HL-60 (cell line): ENCODE measurements around the gene GRHL1.

ENCODE experiments used
- DNase-seq, 2 experiments: peaks; one replicate each; pipeline ENCODE4 v3.0.0-alpha.2; 2010 to 2020; ENCODE audit warnings: low read depth in 1 of 2, low spot score in 1 of 2
- H3K27ac ChIP-seq: fragments of 250-450 bp; sonication (Bioruptor Pico); replicated peaks from 2 replicates; pipeline ENCODE4 v1.5.1; 2020; ENCODE audit warnings: mild to moderate bottlenecking, moderate library complexity
- H3K27me3 ChIP-seq: fragments of 250-450 bp; sonication (Bioruptor Pico); 2 replicates; pipeline ENCODE4 v1.5.1; 2021; ENCODE audit warnings: mild to moderate bottlenecking, moderate library complexity; ENCODE audit not compliant: insufficient read depth, poor library complexity, severe bottlenecking
- H3K4me3 ChIP-seq: replicated peaks from 2 replicates; pipeline ENCODE4 v1.5.1; 2011; ENCODE audit warnings: mild to moderate bottlenecking, control low read depth, low read length; ENCODE audit not compliant: insufficient read depth
- CTCF ChIP-seq: IDR thresholded peaks from one replicate; pipeline ENCODE4 v1.5.1; 2011; ENCODE audit warnings: low read length, control low read depth, inconsistent platforms; ENCODE audit not compliant: insufficient read depth
- GABPA ChIP-seq: IDR thresholded peaks from 2 replicates; pipeline ENCODE4 v1.6.1; 2012; ENCODE audit warnings: low read depth
- POLR2AphosphoS5 ChIP-seq: IDR thresholded peaks from 2 replicates; pipeline ENCODE4 v1.6.1; 2012; ENCODE audit warnings: low read depth
- SPI1 ChIP-seq: IDR thresholded peaks from 2 replicates; pipeline ENCODE4 v1.6.1; 2012; ENCODE audit warnings: low read depth, mild to moderate bottlenecking, borderline replicate concordance
- TF ChIP-seq, protein P1 (sequence below): IDR thresholded peaks from 2 replicates; pipeline ENCODE4 v1.6.1; 2012; ENCODE audit warnings: low read depth; ENCODE audit not compliant: insufficient replicate concordance

The GRHL1 gene

DNA sequence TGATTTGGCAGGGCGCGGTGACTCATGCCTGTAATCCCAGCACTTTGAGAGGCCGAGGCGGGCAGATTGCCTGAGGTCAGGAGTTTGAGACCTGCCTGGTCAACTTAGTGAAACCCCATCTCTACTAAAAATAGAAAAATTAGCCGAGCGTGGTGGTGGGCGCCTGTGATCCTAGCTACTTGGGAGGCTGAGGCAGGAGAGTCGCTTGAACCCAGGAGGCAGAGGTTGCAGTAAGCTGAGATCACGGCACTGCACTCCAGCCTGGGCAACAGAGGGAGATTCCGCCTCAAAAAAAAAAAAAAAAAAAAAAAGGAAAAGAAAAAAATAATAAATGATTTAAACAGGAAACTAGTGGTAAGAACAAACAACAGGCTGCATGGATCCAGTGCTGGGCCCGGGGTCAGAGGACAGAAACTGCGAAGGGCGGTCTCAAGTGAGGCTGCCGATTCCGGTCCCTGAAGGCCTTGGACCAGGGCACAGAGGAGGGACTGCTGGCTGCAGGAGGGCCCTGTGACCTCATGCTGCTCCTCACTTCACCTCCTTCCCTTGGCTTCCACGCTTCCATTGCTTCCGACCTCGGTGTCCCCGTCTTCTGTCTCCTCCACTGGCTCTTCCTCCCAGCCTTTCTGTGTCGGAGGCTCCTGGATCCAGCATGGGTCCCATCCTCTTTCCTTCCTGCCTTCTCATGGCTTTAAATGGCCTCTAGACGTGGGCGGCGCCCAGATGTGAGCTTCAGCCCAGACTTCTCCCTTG, 2.1 kb upstream of the GRHL1 start:
- no peak for DNase-seq
- no peak for TF ChIP-seq POLR2AphosphoS5
- TF ChIP-seq SPI1: no peak
- TF ChIP-seq GABPA: no peak
- no peak for TF ChIP-seq CTCF
- TF ChIP-seq, protein P1, sequence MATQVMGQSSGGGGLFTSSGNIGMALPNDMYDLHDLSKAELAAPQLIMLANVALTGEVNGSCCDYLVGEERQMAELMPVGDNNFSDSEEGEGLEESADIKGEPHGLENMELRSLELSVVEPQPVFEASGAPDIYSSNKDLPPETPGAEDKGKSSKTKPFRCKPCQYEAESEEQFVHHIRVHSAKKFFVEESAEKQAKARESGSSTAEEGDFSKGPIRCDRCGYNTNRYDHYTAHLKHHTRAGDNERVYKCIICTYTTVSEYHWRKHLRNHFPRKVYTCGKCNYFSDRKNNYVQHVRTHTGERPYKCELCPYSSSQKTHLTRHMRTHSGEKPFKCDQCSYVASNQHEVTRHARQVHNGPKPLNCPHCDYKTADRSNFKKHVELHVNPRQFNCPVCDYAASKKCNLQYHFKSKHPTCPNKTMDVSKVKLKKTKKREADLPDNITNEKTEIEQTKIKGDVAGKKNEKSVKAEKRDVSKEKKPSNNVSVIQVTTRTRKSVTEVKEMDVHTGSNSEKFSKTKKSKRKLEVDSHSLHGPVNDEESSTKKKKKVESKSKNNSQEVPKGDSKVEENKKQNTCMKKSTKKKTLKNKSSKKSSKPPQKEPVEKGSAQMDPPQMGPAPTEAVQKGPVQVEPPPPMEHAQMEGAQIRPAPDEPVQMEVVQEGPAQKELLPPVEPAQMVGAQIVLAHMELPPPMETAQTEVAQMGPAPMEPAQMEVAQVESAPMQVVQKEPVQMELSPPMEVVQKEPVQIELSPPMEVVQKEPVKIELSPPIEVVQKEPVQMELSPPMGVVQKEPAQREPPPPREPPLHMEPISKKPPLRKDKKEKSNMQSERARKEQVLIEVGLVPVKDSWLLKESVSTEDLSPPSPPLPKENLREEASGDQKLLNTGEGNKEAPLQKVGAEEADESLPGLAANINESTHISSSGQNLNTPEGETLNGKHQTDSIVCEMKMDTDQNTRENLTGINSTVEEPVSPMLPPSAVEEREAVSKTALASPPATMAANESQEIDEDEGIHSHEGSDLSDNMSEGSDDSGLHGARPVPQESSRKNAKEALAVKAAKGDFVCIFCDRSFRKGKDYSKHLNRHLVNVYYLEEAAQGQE: no peak

DNA sequence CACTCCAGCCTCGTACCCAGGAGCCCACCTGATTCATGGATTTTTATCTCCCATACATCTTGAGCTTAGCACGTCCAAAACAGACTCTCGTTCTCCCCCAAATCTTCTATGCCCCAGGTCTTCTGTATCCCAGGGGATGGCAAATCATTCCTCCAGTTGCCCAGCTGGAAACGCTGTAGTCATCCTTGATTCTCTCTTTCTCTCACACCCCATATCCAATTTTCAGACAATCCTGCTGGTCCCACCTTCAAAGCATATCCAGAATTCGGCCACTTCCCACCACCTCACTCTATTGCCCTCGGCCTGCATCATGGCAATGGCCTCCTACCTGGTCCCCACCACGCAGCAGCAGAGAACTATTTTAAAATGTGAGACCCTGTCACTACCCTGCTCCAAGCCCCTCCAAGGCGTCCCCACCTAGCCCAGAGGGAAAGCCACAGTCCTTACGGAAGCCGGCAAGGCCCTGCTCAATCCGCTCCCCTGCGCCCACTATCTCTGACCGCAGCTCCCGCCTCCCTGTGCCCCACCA, 1.4 kb upstream of the GRHL1 start:
- no peak overlapping the region for H3K4me3 ChIP-seq
- peaks cover 32% of the 10 kb centered on the region for H3K27me3 ChIP-seq
- DNase-seq: no peak
- no peak overlapping the region for H3K27ac ChIP-seq
- TF ChIP-seq GABPA (no peak), SPI1 (no peak), CTCF (no peak), POLR2AphosphoS5 (no peak)
- TF ChIP-seq, protein P1: no peak

More for the DNA sequence above, 2.1 kb upstream of the GRHL1 start:
- H3K27me3 ChIP-seq: peaks cover 33% of the 10 kb centered on the region
- H3K4me3 ChIP-seq: no peak overlapping the region
- H3K27ac ChIP-seq: no peak overlapping the region

DNA sequence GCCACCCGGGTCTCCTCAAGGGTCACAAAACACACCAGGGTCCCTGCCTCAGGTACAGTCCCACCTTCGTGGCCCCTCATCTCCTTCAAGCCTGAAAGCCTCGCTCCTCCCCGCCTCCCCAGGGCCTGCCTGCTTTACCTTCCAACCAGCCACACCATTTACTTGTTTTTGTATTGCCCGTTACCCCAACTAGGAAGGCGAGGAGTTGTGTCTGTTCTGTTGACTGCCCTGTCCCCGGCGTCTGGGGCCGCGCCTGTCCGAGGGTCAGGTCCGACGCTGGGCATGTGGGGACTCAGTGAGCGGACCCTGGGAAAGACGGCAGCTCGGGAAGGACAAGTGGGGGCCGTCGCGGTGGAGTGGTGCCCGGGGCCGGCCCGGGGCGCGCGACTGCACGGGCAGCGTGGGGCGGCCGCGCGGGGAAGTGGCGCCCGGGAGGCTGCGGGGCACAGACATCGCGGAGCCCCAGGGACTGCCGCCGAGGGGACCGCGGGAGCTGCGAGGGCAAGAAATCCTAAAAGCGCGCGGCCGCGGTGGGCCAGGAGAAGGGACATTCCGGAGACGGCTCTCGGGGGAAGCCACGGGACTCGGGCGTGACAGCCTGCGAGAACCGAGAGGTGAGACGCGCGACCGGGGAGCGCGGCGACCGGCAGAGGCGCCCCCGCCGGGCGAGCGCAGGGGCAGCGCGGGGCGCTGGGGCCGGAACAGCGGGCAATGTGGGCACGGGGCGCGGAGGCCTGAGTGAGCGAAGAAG, 797 bp upstream of the GRHL1 start:
- peak overlapping the region; percentile 51 for H3K4me3 ChIP-seq
- H3K27ac ChIP-seq: no peak overlapping the region
- DNase-seq: peak; percentile 1 to 12
- peaks cover 30% of the 10 kb centered on the region for H3K27me3 ChIP-seq
- TF ChIP-seq POLR2AphosphoS5 (no peak), SPI1 (no peak), GABPA (no peak), CTCF (no peak)
- TF ChIP-seq, protein P1: no peak
